ENCODE measurements around the gene PCNX2. TPM values are rescaled to one million over a fixed set of nuclear protein-coding genes. Genes with fewer than 3 reads are reported as not detected.

Gene PCNX2
- total and polyA plus RNA-seq, 2 donors (not counting 1 experiment from before 2014, with no cell fraction given) = 13.0 to 37.8 TPM

DNA sequence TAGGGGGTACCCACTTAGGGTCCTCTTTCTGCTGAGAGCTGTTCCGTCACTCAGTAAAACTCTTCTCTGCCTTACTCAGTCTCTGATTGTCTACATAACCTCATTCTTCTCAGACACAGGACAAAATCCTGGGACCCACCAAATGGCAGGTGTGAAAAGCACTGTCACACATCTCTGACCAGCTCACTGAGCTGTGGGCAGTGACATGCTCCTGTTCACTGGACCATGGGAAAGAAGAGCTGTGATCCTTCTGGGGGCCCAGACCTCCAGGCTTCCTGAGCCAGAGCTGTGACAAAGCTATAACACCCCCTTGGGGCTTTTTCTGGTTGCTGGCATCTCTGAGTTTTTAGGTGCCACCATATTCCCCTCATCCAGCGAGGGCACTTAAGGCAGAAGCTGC lies 229.4 kb downstream of the PCNX2 start:
- H3K27ac ChIP-seq (ENCODE audit: insufficient read depth, low read length) = no peak overlapping the region
- TF ChIP-seq CTCF (conservative IDR thresholded peaks at IDR 0.05 in 1 of 2, IDR thresholded peaks at IDR 0.05 in 1 of 2; ENCODE audit: low read depth in 1 of 2, low read length in 2 of 2) (no peak), EZH2 (IDR thresholded peaks at IDR 0.05; ENCODE audit: low read length, missing control alignments) (no peak)

GRCh38 chr1:233065685-233066084 lies 229.8 kb downstream of the PCNX2 start:
- H3K27me3 ChIP-seq (ENCODE audit: control insufficient read depth, insufficient read depth, low read length) = no peaks in the 10 kb centered on the region
- H3K9ac ChIP-seq (ENCODE audit: insufficient read depth, low read length) = no peak overlapping the region
- no peak overlapping the region for H3K4me2 ChIP-seq (ENCODE audit: extremely low read depth, insufficient read depth, low read length)
- TF ChIP-seq CTCF (conservative IDR thresholded peaks at IDR 0.05 in 1 of 2, IDR thresholded peaks at IDR 0.05 in 1 of 2; ENCODE audit: low read depth in 1 of 2, low read length in 2 of 2) (no peak), EZH2 (IDR thresholded peaks at IDR 0.05; ENCODE audit: low read length, missing control alignments) (no peak)
- no peak overlapping the region for H3K27ac ChIP-seq (ENCODE audit: insufficient read depth, low read length)
- no peak for DNase-seq (ENCODE audit: low read depth in 2 of 2)
- H3K9me3 ChIP-seq (ENCODE audit: control insufficient read depth, insufficient read depth, low read depth, low read length) = no peaks in the 10 kb centered on the region
- H3K36me3 ChIP-seq (ENCODE audit: control insufficient read depth, insufficient read depth, low read length) = no peaks in the 10 kb centered on the region
- H3K79me2 ChIP-seq (ENCODE audit: control insufficient read depth, insufficient read depth, low read length) = no peaks in the 10 kb centered on the region
- H2AFZ ChIP-seq (ENCODE audit: low read length) = no peak overlapping the region
- no peaks in the 10 kb centered on the region for H4K20me1 ChIP-seq (ENCODE audit: control insufficient read depth, extremely low read depth, insufficient read depth, low read length)
- H3K4me1 ChIP-seq (ENCODE audit: control insufficient read depth, extremely low read depth, insufficient read depth, low read length) = no peaks in the 10 kb centered on the region
- no peak overlapping the region for H3K4me3 ChIP-seq (replicated peaks in 1 of 4; ENCODE audit: control extremely low read depth in 1 of 4, insufficient read depth in 1 of 4, low read depth in 3 of 4, low read length in 4 of 4)

More for the DNA sequence above, 229.4 kb downstream of the PCNX2 start:
- H3K9ac ChIP-seq (ENCODE audit: insufficient read depth, low read length) = no peak overlapping the region
- no peak overlapping the region for H2AFZ ChIP-seq (ENCODE audit: low read length)
- H3K9me3 ChIP-seq (ENCODE audit: control insufficient read depth, insufficient read depth, low read depth, low read length) = no peaks in the 10 kb centered on the region
- no peaks in the 10 kb centered on the region for H4K20me1 ChIP-seq (ENCODE audit: control insufficient read depth, extremely low read depth, insufficient read depth, low read length)
- no peaks in the 10 kb centered on the region for H3K79me2 ChIP-seq (ENCODE audit: control insufficient read depth, insufficient read depth, low read length)
- H3K36me3 ChIP-seq (ENCODE audit: control insufficient read depth, insufficient read depth, low read length) = no peaks in the 10 kb centered on the region
- DNase-seq (ENCODE audit: low read depth in 2 of 2) = no peak
- H3K27me3 ChIP-seq (ENCODE audit: control insufficient read depth, insufficient read depth, low read length) = no peaks in the 10 kb centered on the region
- H3K4me2 ChIP-seq (ENCODE audit: extremely low read depth, insufficient read depth, low read length) = no peak overlapping the region
- H3K4me1 ChIP-seq (ENCODE audit: control insufficient read depth, extremely low read depth, insufficient read depth, low read length) = no peaks in the 10 kb centered on the region
- no peak overlapping the region for H3K4me3 ChIP-seq (replicated peaks in 1 of 4; ENCODE audit: control extremely low read depth in 1 of 4, insufficient read depth in 1 of 4, low read depth in 3 of 4, low read length in 4 of 4)

DNA sequence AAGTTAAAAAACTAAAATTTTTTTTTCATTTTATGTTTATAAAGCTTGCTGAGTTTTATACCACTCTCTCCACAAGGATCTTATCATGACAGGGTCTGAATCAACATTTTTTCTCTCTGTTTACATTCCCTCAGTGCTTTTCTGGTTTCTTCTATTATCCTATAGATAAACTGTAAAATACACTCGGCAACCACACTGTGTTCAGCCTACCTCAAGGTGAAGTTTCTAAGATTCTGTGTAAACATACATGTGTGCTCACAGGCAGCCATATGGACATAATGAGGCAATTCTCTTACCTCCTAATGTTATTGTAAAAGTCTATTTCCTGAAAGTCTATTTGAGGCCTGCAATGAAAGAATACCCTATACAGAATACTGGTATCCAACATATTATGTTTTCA lies 230.5 kb downstream of the PCNX2 start:
- Histone ChIP-seq H3K4me3 (replicated peaks in 1 of 4; ENCODE audit: control extremely low read depth in 1 of 4, insufficient read depth in 1 of 4, low read depth in 3 of 4, low read length in 4 of 4) (no peak overlapping the region), H3K36me3 (ENCODE audit: control insufficient read depth, insufficient read depth, low read length) (no peaks in the 10 kb centered on the region), H3K4me2 (ENCODE audit: extremely low read depth, insufficient read depth, low read length) (no peak overlapping the region), H3K27me3 (ENCODE audit: control insufficient read depth, insufficient read depth, low read length) (no peaks in the 10 kb centered on the region), H4K20me1 (ENCODE audit: control insufficient read depth, extremely low read depth, insufficient read depth, low read length) (no peaks in the 10 kb centered on the region), H3K27ac (ENCODE audit: insufficient read depth, low read length) (no peak overlapping the region), H2AFZ (ENCODE audit: low read length) (no peak overlapping the region), H3K9ac (ENCODE audit: insufficient read depth, low read length) (no peak overlapping the region), H3K4me1 (ENCODE audit: control insufficient read depth, extremely low read depth, insufficient read depth, low read length) (no peaks in the 10 kb centered on the region), H3K9me3 (ENCODE audit: control insufficient read depth, insufficient read depth, low read depth, low read length) (no peaks in the 10 kb centered on the region), H3K79me2 (ENCODE audit: control insufficient read depth, insufficient read depth, low read length) (no peaks in the 10 kb centered on the region)
- no peak for DNase-seq (ENCODE audit: low read depth in 2 of 2)
- TF ChIP-seq EZH2 (IDR thresholded peaks at IDR 0.05; ENCODE audit: low read length, missing control alignments) (no peak), CTCF (conservative IDR thresholded peaks at IDR 0.05 in 1 of 2, IDR thresholded peaks at IDR 0.05 in 1 of 2; ENCODE audit: low read depth in 1 of 2, low read length in 2 of 2) (no peak)
